ENCODE data around the gene KCNN1.
A peak's percentile ranks its signal among the peaks of the same experiment; 100 is the strongest.

KCNN1 gene

GRCh38 chr19:17975032-17975431, 8.1 kb downstream of the KCNN1 start:
- Histone ChIP-seq H3K4me1 (ENCODE audit: control insufficient read depth, insufficient read depth, low read length) (no peaks in the 10 kb centered on the region), H3K4me3 (ENCODE audit: low read depth, low read length) (no peak overlapping the region), H3K27ac (ENCODE audit: extremely low read depth, low read depth, low read length) (no peak overlapping the region), H3K36me3 (ENCODE audit: control insufficient read depth in 2 of 2, insufficient read depth in 1 of 2, low read length in 2 of 2) (peaks cover 0 to 3% of the 10 kb centered on the region in 2 experiments; a peak in 1 of 3 replicates), H3K9me3 (ENCODE audit: control insufficient read depth, insufficient read depth, low read depth, low read length) (no peaks in the 10 kb centered on the region)
- no peak for TF ChIP-seq ZNF248 (tag by site-specific recombination; IDR thresholded peaks at IDR 0.05)
- peak; percentile 93 for TF ChIP-seq ZNF133 (tag by site-specific recombination; IDR thresholded peaks at IDR 0.05)
- no peak for TF ChIP-seq ZNF670 (tag by site-specific recombination; IDR thresholded peaks at IDR 0.05; ENCODE audit: low read depth)
- no peak for TF ChIP-seq SETDB1 (IDR thresholded peaks at IDR 0.05; ENCODE audit: insufficient read length, low read length)
- TF ChIP-seq TSHZ1 (tag by site-specific recombination; IDR thresholded peaks at IDR 0.05; ENCODE audit: borderline replicate concordance), result no peak
- TF ChIP-seq ZNF239 (tag by site-specific recombination; IDR thresholded peaks at IDR 0.05), result no peak
- no peak for TF ChIP-seq ZNF37A (tag by site-specific recombination; IDR thresholded peaks at IDR 0.05)
- no peak for TF ChIP-seq ZNF324 (tag by site-specific recombination; IDR thresholded peaks at IDR 0.05)
- CTCF ChIA-PET, result interaction anchor here (2.6 kb wide), 1 partner anchor 37 kb away, joined by 10 read pairs; no protein-coding TSS in a partner anchor
- POLR2A ChIA-PET, result no interaction called here

GRCh38 chr19:17977021-17977420, 10.1 kb downstream of the KCNN1 start:
- no peaks in the 10 kb centered on the region for H3K9me3 ChIP-seq (ENCODE audit: control insufficient read depth, insufficient read depth, low read depth, low read length)
- no peak overlapping the region for H3K27ac ChIP-seq (ENCODE audit: extremely low read depth, low read depth, low read length)
- H3K36me3 ChIP-seq (ENCODE audit: control insufficient read depth in 2 of 2, insufficient read depth in 1 of 2, low read length in 2 of 2), result peaks cover 0 to 3% of the 10 kb centered on the region in 2 experiments; a peak in 1 of 3 replicates
- H3K4me1 ChIP-seq (ENCODE audit: control insufficient read depth, insufficient read depth, low read length), result no peaks in the 10 kb centered on the region
- TF ChIP-seq ZNF324 (tag by site-specific recombination; IDR thresholded peaks at IDR 0.05) (no peak), ZNF280D (tag by site-specific recombination; IDR thresholded peaks at IDR 0.05) (no peak), ZSCAN30 (tag by site-specific recombination; IDR thresholded peaks at IDR 0.05) (no peak), ZNF747 (tag by site-specific recombination; IDR thresholded peaks at IDR 0.05) (no peak), SP7 (tag by site-specific recombination; IDR thresholded peaks at IDR 0.05) (0 out of 2 replicates have a peak, but pooled peaks have one; percentile 2), TSHZ1 (tag by site-specific recombination; IDR thresholded peaks at IDR 0.05; ENCODE audit: borderline replicate concordance) (no peak)
- no peak overlapping the region for H3K4me3 ChIP-seq (ENCODE audit: low read depth, low read length)
- POLR2A ChIA-PET, result no interaction called here
- CTCF ChIA-PET, result interaction anchor here (2.6 kb wide), 1 partner anchor 39 kb away, joined by 10 read pairs; no protein-coding TSS in a partner anchor

All from HEK293 (cell line).